Measurements from ENCODE around the gene AOPEP.

Gene AOPEP

GRCh38 chr9:95074632-95075031, 348.1 kb downstream of the AOPEP start:
- no peak for DNase-seq

DNA sequence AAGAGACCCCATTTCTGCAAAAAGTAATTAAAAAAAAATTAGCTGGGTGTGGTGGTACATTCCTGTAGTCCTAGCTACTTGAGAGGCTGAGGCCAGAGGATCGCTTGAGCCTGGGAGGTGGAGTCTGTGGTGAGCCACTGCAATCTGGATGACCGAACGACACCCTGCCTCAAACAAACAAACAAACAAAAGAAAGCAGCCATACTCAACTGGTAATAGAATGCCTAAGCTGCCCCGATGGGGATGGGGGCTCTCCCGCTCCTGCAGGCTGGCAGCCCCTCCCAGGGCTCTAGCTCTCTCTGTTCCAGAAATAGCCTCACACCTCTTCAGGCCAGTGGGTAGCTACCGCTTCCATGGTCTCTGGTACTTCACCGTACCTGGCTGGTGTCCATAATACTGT, 349.2 kb downstream of the AOPEP start:
- DNase-seq, result no peak

DNA sequence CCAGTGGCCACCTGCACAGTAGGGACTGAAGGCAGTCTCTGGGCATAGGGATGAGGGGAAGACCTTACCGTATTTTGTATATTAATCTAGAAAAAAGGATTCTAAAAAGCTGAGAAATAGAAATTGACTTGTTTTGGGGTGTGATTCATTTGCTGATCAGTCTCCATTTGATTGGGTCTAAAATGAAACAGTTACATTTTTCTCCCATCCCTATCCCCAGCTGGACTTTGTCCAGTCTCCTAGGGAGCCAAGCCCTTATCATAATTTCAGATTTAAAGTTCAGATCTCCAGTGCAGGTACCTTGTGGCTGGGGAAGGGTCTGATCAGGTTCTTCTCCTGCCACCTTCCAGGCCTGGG, 350.2 kb downstream of the AOPEP start:
- DNase-seq, result no peak

GRCh38 chr9:95077053-95077765, 350.7 kb downstream of the AOPEP start:
- no peak for DNase-seq

DNA sequence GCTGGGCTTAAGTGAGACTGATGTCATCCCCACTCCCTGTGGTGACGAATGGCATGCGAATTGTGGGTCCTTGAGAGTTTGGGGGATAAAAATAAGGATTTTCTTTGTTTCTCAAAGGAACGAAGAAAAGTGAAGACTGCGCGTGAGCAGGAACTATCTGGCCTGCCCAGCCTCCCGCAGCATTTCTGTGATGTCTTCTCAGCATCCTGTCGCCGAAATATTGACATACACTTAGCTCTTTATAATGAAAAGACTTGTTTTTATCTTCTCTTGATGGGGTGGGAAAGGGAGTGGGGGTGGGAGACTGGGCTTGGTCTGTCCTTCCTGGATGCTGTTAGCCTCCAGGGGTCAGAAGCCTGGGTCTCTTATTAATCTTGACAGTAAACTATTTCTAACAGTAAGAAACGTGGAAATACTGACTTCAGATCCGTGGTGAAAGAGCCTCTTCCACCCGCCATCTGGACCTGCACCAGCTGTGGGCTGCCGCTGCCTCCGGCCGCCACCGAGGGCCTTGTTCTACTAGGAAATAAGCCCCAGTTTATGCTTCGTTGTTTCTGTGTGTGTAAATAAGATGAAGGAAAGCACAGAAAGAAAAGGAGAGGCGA, 351.4 kb downstream of the AOPEP start:
- no peak for DNase-seq

- no peak for DNase-seq
Measured at GRCh38 chr9:95078511-95078910, 352.0 kb downstream of the AOPEP start.

- no peak for DNase-seq
Measured at GRCh38 chr9:95078939-95079338, 352.4 kb downstream of the AOPEP start.

DNA sequence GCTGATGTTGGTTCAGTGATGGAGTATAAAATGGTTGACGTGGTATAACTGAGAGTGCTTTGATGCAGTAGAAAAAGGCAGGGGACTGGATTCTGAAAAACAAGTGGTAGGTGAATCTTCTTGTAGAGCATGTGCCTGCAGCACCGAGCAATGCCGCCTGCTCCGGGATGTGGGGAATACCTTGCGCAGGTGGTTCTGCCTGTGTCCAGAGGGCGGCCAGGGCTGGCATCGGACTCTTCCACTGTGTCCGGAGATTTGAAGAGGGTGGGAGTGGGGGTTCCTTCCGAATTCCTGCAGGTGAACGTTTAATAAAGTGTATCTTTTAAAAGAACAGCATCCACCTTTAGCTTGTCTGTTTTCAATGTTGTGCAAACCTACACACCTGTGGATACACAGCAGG, 353.0 kb downstream of the AOPEP start:
- DNase-seq, result no peak

- DNase-seq, result no peak
Measured at GRCh38 chr9:95080961-95081647, 354.6 kb downstream of the AOPEP start.

- DNase-seq, result no peak
Measured at GRCh38 chr9:95081998-95082397, 355.5 kb downstream of the AOPEP start.

GRCh38 chr9:95082401-95083084, 356.0 kb downstream of the AOPEP start:
- DNase-seq, result no peak

DNA sequence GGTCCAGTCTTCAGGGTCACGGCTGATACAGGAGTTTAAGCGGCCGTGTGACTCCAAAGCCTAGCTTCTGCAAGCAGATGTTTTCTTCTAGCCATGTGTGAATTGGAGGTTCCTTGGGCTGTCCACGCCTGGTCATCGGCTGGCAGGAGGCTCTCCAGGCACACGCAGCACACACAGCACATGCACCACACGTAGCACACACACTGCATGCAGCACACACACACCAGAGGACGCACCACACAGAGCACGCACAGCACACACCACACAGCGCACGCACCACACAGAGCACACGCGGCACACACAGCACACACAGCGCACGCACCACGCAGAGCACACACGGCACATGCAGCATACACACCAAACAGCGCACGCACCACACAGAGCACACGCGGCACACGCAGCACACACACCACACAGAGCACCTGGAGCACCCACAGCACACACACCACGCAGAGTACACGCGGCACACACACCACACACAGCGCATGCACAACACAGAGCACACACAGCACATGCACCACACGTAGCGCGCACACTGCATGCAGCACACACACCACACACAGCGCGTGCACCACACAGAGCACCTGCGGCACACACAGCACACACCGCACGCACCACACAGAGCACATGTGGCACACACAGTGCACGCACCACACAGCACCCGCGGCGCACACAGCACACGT, 356.7 kb downstream of the AOPEP start:
- no peak for DNase-seq

DNA sequence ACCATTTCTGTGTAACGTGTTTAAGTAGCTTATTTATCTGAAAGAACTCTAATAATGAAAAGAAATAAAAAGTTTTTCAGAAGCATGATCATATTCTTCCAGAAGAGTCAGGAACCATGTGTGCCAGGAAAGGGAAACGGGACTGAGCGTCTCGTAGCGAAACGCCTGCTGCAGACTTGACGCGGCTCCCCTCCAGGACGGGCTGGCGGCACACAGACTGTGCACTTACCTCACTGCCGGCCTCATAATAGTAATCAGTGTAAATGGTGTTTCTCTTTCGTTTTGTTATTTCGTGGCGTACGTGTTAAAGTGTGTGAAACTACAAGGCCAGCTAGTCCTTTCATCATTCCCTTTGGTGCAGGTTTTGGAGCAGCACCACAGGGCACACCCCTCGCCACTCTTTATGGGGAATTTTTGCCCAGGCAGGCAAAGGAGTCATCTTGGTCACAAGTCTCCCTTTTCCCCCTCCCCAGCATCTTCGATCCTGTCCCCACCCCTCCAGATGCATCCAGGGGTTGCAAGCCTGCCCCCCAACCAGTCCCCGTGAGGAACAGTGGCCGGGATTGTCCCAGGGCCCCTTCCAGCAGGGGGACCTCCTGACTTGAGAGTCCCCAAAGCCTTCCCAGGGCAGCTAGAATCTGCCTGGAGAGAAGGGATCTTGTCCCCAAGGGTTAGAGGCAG, 357.9 kb downstream of the AOPEP start:
- no peak for DNase-seq

GRCh38 chr9:95085036-95085770, 358.7 kb downstream of the AOPEP start:
- no peak for DNase-seq

DNA sequence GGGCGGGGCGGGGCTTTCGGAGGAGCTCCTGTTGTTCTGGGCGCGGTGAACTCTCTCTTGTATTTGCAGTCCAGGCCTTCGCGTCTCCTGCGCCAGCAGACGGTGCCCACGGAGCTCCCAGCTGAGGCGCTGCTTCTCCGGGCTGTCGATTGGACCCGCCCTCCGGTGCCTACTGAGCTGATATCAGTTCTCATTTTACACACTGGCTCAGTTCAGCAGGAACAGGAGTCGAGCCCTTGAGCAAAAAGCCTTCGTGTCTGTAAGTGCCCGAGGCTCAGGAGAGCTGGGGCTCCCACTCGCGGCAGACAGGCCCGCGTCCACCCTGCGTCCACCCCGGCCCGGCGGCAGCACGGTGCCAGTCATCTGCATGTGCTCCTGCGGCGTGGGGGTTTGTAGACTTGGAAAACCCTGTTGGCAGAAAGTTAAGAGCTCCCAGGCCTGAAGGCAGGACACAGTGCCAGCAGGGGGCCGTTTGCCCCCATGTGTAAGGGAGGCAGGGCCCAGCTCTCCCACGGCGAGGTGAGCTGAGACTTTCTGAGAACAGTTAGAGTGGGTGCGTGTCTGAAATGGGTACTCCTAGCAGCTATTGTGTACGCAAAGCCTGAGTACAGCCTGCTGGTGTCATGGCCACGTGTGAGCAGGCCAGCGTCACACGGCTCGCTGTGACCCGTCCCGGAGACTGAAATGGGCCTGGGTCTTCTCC, 359.5 kb downstream of the AOPEP start:
- no peak for DNase-seq

GRCh38 chr9:95086564-95086955, 360.1 kb downstream of the AOPEP start:
- DNase-seq, result no peak

- no peak for DNase-seq
Measured at GRCh38 chr9:95087659-95088242, 361.3 kb downstream of the AOPEP start.

- DNase-seq, result no peak
Measured at GRCh38 chr9:95088421-95089161, 362.1 kb downstream of the AOPEP start.

- DNase-seq, result no peak
Measured at GRCh38 chr9:95089257-95090022, 362.9 kb downstream of the AOPEP start.
